ENCODE results near the gene PACS1.

PACS1 gene

DNA sequence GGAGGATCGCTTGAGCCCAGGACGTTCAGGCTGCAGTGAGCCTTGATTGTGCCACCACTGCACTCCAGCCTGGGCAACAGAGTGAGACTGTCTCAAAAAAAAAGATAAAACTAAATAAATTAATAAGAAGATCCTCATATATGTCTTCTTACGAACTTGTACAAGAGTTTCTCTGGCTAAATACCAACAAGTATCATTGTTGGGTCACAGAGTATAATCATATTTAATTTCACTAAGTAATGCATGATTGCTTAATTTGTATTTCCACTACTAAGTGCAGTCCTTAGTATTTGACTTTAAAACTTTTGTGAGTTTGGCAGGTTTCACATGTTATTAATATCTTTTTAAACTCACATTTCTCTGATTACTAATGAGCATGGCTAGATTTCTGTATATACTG lies 60.9 kb downstream of the PACS1 start:
- Histone ChIP-seq H3F3A (ENCODE audit: insufficient read depth, low read length) (no peaks in the 10 kb centered on the region; the same call in none of the 2 replicates), H2AFZ (ENCODE audit: low read length) (no peak overlapping the region), H3K9me3 (replicated peaks; ENCODE audit: insufficient read depth, low read length) (no peaks in the 10 kb centered on the region), H3K79me2 (ENCODE audit: low read length) (no peaks in the 10 kb centered on the region; the same call in 1 of the 2 replicates), H3K4me1 (ENCODE audit: low read length) (peaks cover 11% of the 10 kb centered on the region), H3K27me3 (replicated peaks; ENCODE audit: insufficient read depth, low read length) (no peaks in the 10 kb centered on the region), H3K9ac (ENCODE audit: low read length) (no peak overlapping the region), H3K36me3 (replicated peaks; ENCODE audit: insufficient read depth, low read length) (no peaks in the 10 kb centered on the region), H4K20me1 (ENCODE audit: insufficient read depth, low read length) (no peaks in the 10 kb centered on the region), H3K27ac (ENCODE audit: low read length) (no peak overlapping the region), H3K4me2 (ENCODE audit: low read depth, low read length) (no peak overlapping the region), H3K9me2 (replicated peaks; ENCODE audit: insufficient read depth, low read length) (no peaks in the 10 kb centered on the region), H3K4me3 (ENCODE audit: low read length) (no peak overlapping the region)
- TF ChIP-seq EZH2phosphoT487 (IDR thresholded peaks at IDR 0.05; ENCODE audit: low read length) (no peak), EZH2 (optimal IDR thresholded peaks at IDR 0.05; ENCODE audit: low read depth, low read length) (no peak)
- TF ChIP-seq, protein P1, sequence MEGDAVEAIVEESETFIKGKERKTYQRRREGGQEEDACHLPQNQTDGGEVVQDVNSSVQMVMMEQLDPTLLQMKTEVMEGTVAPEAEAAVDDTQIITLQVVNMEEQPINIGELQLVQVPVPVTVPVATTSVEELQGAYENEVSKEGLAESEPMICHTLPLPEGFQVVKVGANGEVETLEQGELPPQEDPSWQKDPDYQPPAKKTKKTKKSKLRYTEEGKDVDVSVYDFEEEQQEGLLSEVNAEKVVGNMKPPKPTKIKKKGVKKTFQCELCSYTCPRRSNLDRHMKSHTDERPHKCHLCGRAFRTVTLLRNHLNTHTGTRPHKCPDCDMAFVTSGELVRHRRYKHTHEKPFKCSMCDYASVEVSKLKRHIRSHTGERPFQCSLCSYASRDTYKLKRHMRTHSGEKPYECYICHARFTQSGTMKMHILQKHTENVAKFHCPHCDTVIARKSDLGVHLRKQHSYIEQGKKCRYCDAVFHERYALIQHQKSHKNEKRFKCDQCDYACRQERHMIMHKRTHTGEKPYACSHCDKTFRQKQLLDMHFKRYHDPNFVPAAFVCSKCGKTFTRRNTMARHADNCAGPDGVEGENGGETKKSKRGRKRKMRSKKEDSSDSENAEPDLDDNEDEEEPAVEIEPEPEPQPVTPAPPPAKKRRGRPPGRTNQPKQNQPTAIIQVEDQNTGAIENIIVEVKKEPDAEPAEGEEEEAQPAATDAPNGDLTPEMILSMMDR (IDR thresholded peaks at IDR 0.05; ENCODE audit: low read length) = no peak
- no peak for DNase-seq

DNA sequence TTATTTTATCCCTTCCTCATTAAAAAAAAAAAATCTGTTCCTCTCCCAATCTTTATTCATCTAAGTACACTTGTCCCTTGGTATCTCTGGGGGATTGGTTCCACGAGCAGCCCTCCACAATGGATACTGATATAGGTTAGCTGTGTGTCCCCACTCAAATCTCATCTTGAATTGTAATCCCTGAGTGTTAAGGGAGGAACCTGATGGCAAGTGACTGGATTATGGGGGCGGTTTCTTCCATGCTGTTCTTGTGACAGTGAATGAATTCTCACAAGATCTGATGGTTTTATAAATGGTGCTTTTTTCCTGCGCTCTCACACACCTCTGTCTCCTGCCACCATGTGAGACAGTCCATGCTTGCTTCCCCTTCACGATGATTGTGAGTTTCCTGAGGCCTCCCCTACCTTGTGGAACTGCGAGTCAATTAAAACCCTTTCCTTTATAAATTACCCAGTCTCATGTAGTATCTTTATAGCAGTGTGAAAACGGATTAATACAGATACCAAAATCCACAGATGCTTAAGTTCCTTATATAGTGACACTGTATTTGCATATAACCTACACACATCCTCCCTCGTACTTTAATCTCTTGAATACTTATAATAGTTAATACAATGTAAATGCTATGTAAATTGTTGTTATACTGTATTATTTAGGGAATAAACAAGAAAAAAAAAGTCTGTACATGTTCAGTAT lies 62.0 kb downstream of the PACS1 start:
- Histone ChIP-seq H4K20me1 (ENCODE audit: insufficient read depth, low read length) (no peaks in the 10 kb centered on the region), H3K4me1 (ENCODE audit: low read length) (peaks cover 22% of the 10 kb centered on the region), H3K9me2 (replicated peaks; ENCODE audit: insufficient read depth, low read length) (no peaks in the 10 kb centered on the region), H3K27me3 (replicated peaks; ENCODE audit: insufficient read depth, low read length) (no peaks in the 10 kb centered on the region), H3K36me3 (replicated peaks; ENCODE audit: insufficient read depth, low read length) (no peaks in the 10 kb centered on the region), H3K27ac (ENCODE audit: low read length) (no peak overlapping the region), H3K9me3 (replicated peaks; ENCODE audit: insufficient read depth, low read length) (no peaks in the 10 kb centered on the region), H3K79me2 (ENCODE audit: low read length) (no peaks in the 10 kb centered on the region), H3K9ac (ENCODE audit: low read length) (no peak overlapping the region), H3F3A (ENCODE audit: insufficient read depth, low read length) (peaks cover 2% of the 10 kb centered on the region), H3K4me3 (ENCODE audit: low read length) (no peak overlapping the region), H2AFZ (ENCODE audit: low read length) (no peak overlapping the region), H3K4me2 (ENCODE audit: low read depth, low read length) (no peak overlapping the region)
- no peak for DNase-seq
- TF ChIP-seq EZH2 (optimal IDR thresholded peaks at IDR 0.05; ENCODE audit: low read depth, low read length) (no peak), EZH2phosphoT487 (IDR thresholded peaks at IDR 0.05; ENCODE audit: low read length) (no peak)
- TF ChIP-seq, protein P1 (IDR thresholded peaks at IDR 0.05; ENCODE audit: low read length) = no peak

DNA sequence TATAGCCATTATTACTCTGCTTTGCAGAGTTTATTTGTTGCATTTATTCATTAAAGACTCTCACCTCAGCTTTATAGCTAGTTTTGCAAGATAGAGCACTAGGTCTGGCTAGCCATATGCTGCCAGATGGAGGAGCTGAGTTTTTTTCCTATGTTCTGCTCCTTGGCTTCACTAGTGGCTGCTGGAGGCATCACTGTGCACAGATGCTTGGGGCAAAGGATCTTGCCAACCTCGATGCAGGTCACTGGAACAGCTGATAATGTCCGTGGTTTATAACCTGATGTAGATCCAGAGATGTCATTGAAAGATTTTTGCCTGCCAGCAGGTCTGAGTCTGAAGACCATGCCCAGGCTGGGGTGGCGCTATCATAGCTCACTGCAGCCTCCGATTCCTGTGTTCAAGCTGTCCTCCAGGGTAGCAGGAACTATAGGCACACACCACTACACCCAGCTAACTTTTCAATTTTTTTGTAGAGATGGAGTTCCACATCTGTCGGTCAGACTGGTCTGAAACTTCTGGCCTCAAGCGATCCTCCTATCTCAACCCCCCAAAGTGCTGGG lies 63.2 kb downstream of the PACS1 start:
- Histone ChIP-seq H3K9me3 (replicated peaks; ENCODE audit: insufficient read depth, low read length) (no peaks in the 10 kb centered on the region), H3K9me2 (replicated peaks; ENCODE audit: insufficient read depth, low read length) (no peaks in the 10 kb centered on the region), H3K9ac (ENCODE audit: low read length) (no peak overlapping the region), H3K4me1 (ENCODE audit: low read length) (peaks cover 31% of the 10 kb centered on the region), H3K36me3 (replicated peaks; ENCODE audit: insufficient read depth, low read length) (no peaks in the 10 kb centered on the region), H3K4me3 (ENCODE audit: low read length) (no peak overlapping the region), H3K4me2 (ENCODE audit: low read depth, low read length) (no peak overlapping the region), H3K27ac (ENCODE audit: low read length) (no peak overlapping the region), H3F3A (ENCODE audit: insufficient read depth, low read length) (peaks cover 11% of the 10 kb centered on the region), H3K79me2 (ENCODE audit: low read length) (peaks cover 2% of the 10 kb centered on the region; the same call in 1 of the 2 replicates), H2AFZ (ENCODE audit: low read length) (no peak overlapping the region), H4K20me1 (ENCODE audit: insufficient read depth, low read length) (no peaks in the 10 kb centered on the region), H3K27me3 (replicated peaks; ENCODE audit: insufficient read depth, low read length) (no peaks in the 10 kb centered on the region)
- no peak for DNase-seq
- TF ChIP-seq, protein P1 (IDR thresholded peaks at IDR 0.05; ENCODE audit: low read length) = no peak
- TF ChIP-seq EZH2 (optimal IDR thresholded peaks at IDR 0.05; ENCODE audit: low read depth, low read length) (no peak), EZH2phosphoT487 (IDR thresholded peaks at IDR 0.05; ENCODE audit: low read length) (no peak)

Data from MM.1S (cell line).